Neural cell (in vitro differentiated cells): ENCODE measurements around the gene SNX33.

Experiments used
- CTCF ChIP-seq: fragments of 450-650 bp; IDR thresholded peaks from 2 replicates; pipeline ENCODE4 v1.5.1; 2014; ENCODE audit warnings: antibody characterized with exemption, mild to moderate bottlenecking, moderate library complexity; ENCODE audit not compliant: poor library complexity, severe bottlenecking
- EP300 ChIP-seq: fragments of 450-650 bp; conservative IDR thresholded peaks from 2 replicates; pipeline ENCODE4 v1.6.1; 2014; ENCODE audit warnings: antibody characterized with exemption, mild to moderate bottlenecking, moderate library complexity; ENCODE audit not compliant: poor library complexity, severe bottlenecking
- EZH2 ChIP-seq: fragments of 200-600, 300-800 bp; shearing (Covaris generic), sonication (generic); IDR thresholded peaks from 2 replicates; pipeline ENCODE4 v1.6.1; 2014; ENCODE audit warnings: antibody characterized with exemption, low read length, borderline replicate concordance, mild to moderate bottlenecking; ENCODE audit not compliant: insufficient read depth, poor library complexity, severe bottlenecking
- MXI1 ChIP-seq: fragments of 450-650 bp; conservative IDR thresholded peaks from 2 replicates; pipeline ENCODE4 v1.6.1; 2014; ENCODE audit warnings: antibody characterized with exemption, mild to moderate bottlenecking; ENCODE audit not compliant: poor library complexity, severe bottlenecking
- POLR2AphosphoS5 ChIP-seq: IDR thresholded peaks from 2 replicates; pipeline ENCODE4 v1.6.1; 2012
- RAD21 ChIP-seq: fragments of 450-650 bp; conservative IDR thresholded peaks from 2 replicates; pipeline ENCODE4 v1.6.1; 2014; ENCODE audit warnings: antibody characterized with exemption, mild to moderate bottlenecking, moderate library complexity
- TAF1 ChIP-seq: IDR thresholded peaks from 2 replicates; pipeline ENCODE4 v1.6.1; 2012; ENCODE audit warnings: low read depth
- TF ChIP-seq, protein P1 (sequence below): IDR thresholded peaks from 2 replicates; pipeline ENCODE4 v1.6.1; 2012; ENCODE audit warnings: borderline replicate concordance

GRCh38 chr15:75696854-75697259 lies 49.1 kb downstream of the SNX33 start:
- TF ChIP-seq CTCF (no peak), TAF1 (no peak), EP300 (no peak), POLR2AphosphoS5 (no peak), EZH2 (no peak), MXI1 (no peak), RAD21 (no peak)
- TF ChIP-seq, protein P1, sequence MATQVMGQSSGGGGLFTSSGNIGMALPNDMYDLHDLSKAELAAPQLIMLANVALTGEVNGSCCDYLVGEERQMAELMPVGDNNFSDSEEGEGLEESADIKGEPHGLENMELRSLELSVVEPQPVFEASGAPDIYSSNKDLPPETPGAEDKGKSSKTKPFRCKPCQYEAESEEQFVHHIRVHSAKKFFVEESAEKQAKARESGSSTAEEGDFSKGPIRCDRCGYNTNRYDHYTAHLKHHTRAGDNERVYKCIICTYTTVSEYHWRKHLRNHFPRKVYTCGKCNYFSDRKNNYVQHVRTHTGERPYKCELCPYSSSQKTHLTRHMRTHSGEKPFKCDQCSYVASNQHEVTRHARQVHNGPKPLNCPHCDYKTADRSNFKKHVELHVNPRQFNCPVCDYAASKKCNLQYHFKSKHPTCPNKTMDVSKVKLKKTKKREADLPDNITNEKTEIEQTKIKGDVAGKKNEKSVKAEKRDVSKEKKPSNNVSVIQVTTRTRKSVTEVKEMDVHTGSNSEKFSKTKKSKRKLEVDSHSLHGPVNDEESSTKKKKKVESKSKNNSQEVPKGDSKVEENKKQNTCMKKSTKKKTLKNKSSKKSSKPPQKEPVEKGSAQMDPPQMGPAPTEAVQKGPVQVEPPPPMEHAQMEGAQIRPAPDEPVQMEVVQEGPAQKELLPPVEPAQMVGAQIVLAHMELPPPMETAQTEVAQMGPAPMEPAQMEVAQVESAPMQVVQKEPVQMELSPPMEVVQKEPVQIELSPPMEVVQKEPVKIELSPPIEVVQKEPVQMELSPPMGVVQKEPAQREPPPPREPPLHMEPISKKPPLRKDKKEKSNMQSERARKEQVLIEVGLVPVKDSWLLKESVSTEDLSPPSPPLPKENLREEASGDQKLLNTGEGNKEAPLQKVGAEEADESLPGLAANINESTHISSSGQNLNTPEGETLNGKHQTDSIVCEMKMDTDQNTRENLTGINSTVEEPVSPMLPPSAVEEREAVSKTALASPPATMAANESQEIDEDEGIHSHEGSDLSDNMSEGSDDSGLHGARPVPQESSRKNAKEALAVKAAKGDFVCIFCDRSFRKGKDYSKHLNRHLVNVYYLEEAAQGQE = no peak
